Measurements from ENCODE around the gene IL21R. TPM values are rescaled to one million over a fixed set of nuclear protein-coding genes. Genes with fewer than 3 reads are reported as not detected.

Gene IL21R
- not detected for total RNA-seq

GRCh38 chr16:27401768-27402568 is at the start of gene IL21R:
TSS of gene IL21R (plus strand) at chr16:27402174. CDS start at chr16:27430072, 27,898 bp downstream.

Other genes starting within 250 kb of the IL21R start
- gene KDM8, start 198.6 kb upstream of the IL21R start, total RNA-seq = 3.4 TPM
- 26.6 TPM for gene NSMCE1, start 133.4 kb upstream of the IL21R start, total RNA-seq
- 3.4 TPM for gene IL4R, start 88.2 kb upstream of the IL21R start, total RNA-seq
- gene GTF3C1, start 147.7 kb downstream of the IL21R start, total RNA-seq = 84.2 TPM
- gene KATNIP, start 148.0 kb downstream of the IL21R start, total RNA-seq = 41.0 TPM

Measured in parietal lobe (tissue), 1 donor.